GM19372 (cell line): ENCODE data around the gene TXNDC9.
"Not testable (repeated sequence)": the region's sequence is repeated elsewhere in the genome, so short reads cannot be mapped to it uniquely, and the experiment has no call there.

Source experiments
- ATAC-seq: cut with Tn5 transposase; IDR thresholded peaks from one replicate; pipeline ENCODE4 v1.9.1; 2021; ENCODE audit warnings: mild to moderate bottlenecking, low read depth, moderate library complexity; ENCODE audit not compliant: unreplicated experiment

Gene TXNDC9, protein sequence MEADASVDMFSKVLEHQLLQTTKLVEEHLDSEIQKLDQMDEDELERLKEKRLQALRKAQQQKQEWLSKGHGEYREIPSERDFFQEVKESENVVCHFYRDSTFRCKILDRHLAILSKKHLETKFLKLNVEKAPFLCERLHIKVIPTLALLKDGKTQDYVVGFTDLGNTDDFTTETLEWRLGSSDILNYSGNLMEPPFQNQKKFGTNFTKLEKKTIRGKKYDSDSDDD

DNA sequence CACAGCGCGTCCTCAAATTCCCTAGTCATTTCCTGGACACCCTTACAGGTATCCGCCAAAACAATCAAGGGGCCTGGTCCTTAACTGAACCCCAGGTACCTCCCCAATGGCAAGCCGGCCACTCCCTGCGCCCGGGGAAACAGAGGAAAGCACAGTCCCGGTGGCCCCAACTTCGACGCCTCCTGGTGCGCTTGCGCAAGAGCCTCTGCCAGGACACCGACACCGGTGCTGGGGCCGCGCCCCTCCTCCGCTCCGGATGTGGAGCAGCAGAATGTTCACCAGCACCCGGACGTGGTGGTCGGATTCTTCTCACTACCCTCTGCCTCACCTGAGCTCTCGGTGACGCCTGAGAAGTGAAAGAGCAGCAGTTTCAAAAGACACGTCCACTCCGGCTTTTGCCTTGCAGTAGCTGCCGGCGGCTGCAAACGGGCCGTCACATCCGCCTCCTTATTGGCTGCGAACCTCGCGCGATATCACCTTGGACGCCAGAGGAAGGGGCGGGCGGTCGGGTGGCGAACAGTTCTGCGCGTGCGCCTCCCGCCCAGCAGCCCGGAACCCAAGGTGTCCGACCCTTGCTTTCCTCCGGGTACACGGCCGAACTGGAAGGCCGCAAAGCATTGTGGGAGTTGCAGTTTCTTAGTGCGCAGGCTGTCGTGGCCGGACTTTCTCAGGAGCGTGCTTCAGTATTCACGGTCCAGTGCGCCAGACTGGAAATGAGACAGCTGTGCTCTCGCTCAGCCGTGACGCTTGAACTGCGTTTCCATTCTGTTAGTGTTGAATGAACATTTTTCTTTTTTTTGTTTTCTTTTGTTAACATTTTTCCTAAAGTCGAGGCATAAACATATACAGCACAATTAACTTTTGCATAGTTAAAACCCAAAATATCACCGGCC, at the start of gene TXNDC9:
TSS of gene TXNDC9 (minus strand) at position 423 of the 893 bp plus-strand sequence. CDS start 3,123 bp downstream, outside the sequence.
- peak; percentile 72 for ATAC-seq

DNA sequence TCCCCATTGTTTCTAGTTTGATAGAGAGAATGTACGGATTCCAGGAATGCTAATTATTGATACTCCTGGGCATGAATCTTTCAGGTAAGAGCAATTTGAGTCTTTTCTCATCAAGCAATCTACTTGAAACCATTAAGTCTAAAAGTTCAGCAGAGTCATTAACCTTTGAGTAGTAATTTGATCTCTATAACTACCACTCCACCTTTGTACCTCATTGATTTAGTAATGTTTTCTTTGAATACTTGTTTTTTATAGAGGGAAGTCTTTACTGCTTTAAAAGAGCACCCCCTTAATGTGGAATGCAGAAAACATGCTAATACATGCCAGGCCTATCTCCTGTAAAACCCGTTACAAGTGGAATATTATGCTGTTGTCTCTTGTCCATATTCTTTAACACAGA, 46.0 kb upstream of the TXNDC9 start:
- ATAC-seq: no peak

DNA sequence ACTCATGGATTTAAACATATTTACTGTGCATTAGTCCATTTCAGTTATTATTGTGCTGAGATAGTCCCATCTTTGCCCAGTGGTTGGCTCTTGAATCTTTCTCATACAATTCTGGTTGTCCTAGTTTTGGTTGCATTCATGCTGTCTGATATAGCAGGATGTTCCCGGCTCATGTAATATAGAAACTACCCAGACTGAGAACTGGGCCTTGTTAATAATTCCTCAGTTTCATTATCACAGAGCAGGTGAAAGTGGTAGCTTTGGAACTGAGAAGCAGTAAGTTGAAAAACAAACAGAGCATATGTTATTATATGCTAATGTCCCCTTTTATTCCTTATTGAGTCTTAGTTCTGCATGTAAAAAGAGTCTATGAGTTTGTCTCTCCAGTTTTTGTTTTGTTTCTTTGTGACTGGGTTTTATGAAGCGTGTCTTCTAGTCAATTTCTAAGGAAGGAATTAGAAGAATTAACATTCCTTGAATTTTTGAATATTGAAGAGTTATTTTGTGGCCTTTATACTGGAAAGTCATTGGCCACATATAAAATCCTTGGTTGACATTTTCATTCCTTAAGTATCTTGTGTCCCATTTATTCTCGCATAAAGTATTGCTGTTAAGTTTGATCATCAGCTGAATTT, 44.4 kb upstream of the TXNDC9 start:
- ATAC-seq: no peak

DNA sequence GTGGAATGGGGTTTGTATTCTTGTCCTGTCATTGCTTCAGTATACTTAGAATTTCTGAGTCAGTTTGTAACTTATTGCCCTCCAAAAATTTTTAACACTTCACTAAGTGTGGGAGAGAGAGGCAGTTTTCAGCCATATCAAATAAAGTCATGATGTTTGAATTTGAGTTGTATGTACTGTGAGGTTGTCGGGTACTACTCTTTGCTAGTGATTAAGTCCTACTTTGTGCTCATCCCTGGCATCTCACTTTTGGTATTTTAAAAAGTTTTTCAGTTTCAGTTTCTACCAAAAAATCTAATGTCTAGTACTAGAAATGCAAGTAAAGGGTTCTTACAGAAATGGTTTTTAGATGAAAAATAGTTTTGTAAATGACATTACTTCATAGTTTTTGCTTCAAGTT, 41.7 kb upstream of the TXNDC9 start:
- no peak for ATAC-seq

DNA sequence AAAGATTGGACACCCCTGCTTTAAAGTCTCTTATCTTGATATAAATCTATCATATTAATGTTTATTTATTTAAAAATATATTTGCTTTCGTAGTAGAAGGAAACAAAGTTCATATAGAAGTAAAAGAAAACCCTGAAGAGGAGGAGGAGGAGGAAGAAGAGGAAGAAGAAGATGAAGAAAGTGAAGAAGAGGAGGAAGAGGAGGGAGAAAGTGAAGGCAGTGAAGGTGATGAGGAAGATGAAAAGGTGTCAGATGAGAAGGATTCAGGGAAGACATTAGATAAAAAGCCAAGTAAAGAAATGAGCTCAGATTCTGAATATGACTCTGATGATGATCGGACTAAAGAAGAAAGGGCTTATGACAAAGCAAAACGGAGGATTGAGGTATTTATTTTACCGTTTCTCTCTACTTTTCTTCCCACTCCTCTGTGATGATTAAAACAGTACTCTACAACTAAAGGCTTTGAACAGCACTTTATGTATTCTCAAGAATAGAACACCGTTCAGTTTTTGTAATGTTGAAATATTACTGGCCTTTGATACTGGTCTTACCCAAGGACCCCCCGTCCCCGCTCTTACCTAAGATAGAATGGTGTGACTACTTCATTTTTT, 40.2 kb upstream of the TXNDC9 start:
- ATAC-seq: no peak

DNA sequence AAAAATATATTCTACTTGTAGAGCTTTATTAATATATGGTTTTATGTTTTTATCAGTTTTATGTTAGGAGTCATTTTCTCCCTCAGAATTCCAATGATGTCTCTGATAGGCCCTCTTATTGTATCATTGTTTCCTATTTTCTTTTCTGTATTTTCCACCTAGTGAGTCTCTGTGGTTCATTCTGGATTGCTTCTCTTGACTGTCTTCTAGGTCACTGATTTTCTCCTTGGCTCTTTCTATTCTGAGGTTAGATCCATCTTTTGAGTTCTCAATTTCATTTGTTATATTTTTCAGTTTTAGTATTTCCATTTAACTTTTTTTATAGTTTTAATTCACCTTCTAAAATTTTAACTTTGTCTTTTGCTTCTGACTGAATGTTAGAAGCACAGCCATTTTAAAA, 38.6 kb upstream of the TXNDC9 start:
- ATAC-seq: no peak

DNA sequence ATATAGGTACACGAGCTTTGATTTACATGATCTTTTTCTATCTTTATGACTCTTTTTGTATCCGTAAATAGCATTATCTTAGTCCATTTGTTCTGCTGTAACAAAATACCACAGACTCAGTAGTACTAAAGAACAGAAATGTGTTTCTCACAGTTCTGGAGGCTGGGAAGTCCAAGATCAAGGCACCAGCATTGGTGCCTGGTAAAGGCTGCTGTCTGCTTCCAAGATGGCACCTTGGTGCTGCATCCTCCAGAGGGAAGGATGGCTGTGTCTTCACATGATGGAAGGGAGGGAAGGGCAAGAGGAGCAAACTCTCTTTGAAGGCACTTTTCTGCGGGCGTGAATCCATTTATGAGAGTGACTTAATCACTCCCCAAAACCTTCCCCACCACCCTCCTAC, 37.0 kb upstream of the TXNDC9 start:
- ATAC-seq: no peak

DNA sequence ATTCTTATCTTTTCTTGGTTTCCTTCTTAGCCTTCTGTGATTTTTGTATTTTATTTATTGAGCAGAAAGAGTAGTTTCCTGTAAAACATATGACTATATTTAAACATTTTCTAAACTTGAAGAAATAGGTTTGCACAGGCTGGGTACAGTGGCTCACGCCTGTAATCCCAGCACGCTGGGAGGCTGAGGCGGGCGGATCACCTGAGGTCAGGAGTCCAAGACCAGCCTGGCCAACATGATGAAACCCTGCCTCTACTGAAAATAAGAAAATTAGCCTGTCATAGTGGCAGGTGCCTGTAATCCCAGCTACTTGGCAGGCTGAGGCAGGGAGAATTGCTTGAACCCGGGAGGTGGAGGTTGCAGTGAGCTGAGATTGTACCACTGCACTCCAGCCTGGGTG, 32.7 kb upstream of the TXNDC9 start:
- not testable (repeated sequence) for ATAC-seq

DNA sequence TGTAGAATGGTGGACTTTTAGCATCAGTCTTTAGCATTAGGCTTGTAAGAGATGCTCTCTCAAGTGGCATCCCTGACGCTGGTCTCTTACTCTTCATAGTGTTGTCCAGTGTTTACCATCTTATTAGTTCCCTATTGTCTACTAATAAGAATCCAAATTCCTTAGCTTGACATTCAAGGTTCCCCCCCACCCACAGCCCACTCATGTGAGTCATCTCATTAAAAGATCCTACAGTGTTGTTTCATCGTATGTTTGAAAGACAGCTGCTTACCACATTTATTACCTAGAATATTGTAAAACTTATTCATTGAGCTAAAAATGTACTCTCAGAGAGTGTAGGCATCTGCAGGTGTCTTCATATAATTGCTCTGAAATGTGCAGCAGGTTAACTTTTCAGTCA, 29.5 kb upstream of the TXNDC9 start:
- ATAC-seq: no peak

DNA sequence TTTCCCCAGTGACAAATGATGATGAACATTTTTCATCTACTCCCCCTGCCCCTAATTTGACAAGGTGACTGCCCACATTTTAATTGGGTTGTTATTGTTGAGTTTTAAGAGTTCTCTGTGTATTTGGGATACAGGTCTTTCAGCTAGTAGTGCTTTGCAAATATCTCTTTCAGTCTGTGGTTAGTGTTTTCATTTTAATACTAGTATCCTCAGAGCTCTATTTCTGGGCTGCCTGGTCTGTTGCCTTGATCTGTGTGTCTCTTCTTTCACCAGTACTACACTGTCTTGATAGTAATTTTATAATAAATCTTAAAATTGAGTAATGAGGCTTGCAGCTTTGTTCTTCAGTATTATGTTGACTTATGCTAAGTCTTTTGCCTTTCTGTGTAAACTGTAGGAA, 20.7 kb upstream of the TXNDC9 start:
- no peak for ATAC-seq

DNA sequence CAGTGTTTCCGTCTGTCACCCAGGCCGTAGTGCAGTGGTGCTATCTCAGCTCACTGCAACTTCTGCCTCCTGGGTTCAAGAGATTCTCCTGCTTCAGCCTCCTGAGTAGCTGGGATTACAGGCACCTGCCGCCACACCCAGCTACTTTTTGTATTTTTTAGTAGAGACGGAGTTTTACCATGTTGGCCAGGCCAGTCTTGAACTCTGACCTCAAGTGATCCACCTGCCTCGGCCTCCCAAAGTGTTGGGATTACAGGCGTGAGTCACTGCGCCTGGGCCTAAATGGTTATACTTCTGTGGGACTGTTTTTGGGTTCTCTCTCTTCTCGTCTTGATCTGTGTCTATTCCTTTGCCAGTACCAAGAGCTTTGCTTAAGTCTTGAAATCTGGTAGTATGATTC, 18.7 kb upstream of the TXNDC9 start:
- not testable (repeated sequence) for ATAC-seq

DNA sequence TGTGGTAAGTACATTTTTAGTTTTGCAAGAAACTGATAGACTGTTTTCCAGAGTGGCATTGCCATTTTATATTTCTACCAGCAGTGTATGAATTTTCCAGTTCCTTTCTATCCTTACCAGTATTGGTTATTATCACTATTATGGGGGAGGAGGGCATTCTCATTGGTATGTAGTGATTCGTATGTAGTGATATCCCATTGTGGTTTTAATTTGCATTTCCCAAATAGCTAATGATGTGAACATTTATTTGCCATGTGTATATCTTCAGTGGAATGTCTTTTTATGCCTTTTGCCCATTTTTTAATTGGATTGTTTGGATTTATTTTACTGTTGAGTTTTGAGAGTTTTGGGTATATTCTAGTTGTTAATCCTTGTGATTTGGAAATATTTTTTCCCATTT, 17.9 kb upstream of the TXNDC9 start:
- ATAC-seq: no peak

DNA sequence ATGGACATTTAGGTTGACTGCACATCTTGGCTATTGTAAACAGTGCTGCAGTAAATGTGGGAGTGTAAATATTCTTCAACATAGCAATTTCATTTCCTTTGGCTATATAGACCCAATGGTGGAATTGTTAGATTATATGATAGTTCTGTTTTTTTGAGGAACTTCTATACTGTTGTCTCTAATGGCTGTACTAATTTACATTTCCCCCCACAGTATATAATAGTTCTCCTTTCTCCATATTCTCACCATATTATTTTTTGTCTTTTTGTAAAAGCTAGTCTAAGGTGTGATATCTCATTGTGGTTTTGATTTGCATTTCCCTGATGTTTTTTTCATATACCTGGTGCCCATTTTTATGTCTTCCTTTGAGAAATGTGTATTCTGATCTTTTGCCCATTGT, 14.1 kb upstream of the TXNDC9 start:
- ATAC-seq: no peak

DNA sequence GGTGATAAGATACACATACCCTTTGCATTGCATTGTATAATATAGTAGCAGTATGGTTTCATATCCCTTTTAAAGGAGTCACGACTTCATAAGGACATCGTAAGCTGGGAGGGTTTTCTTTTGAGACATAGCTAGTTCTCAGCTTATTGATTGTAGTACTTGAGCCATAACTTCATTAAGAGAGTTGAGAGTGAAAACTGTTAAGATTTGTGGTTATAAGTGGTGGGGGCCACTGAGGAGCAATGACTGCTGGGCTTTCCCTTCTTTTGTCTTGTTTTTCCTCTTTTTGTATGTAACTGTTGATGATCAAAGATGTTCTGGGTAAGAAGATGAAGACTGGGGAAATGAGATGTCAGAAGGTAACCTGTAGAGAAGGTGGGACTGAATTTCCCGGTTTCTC, 12.0 kb upstream of the TXNDC9 start:
- no peak for ATAC-seq

DNA sequence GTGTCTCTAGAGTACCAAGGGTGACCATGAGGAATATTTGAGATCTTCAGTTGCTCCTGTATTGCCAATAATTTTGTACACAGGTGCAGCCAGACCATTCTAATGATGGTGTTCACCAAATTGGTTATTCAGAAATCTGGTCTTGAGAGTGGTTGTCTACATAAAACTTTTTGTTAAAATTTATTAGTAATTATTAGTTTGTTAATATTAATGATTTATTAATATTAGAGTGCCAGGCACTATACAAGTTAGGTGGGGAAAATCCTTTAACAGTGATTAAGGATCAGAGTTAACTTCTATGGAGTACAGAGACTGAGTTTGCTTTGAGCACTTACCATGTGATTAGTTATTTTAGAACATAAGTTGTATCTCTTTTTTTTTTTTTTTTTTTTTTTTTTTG, 10.1 kb upstream of the TXNDC9 start:
- ATAC-seq: no peak

DNA sequence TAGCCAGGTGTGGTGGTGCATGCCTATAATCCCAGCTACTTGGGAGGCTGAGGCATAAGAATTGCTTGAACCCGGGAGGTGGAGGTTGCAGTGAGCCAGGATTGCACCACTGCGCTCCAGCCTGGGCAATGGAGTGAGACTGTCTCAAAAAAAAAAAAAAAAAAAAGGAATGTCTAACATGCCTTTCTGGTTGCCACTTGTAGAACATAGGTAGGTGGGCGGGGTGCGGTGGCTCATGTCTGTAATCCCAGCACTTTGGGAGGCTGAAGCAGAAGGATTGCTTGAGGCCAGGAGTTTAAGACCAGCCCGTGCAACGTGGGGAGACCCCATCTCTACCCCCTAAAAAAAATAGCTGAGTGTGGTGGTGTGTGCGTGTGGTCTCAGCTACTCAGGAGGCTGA, 9.3 kb upstream of the TXNDC9 start:
- ATAC-seq: not testable (repeated sequence)

DNA sequence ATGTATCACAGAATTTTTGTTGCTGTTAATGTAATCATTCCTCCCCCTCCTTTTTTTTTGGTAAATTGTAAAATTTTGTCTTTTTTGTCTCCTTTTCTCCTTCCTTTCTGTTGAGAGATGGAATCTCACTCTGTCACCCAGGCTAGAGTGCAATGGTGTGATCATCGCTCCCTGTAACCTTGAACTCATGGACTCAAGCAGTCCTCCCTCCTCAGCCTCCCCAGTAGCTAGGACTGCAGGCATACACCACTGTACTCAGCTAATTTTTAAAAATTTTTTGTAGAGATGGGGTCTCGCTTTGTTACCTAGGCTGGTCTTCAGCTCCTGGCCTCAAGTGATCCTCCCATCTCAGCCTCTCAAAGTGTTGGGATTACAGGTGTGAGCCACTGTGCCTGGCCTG, 6.4 kb upstream of the TXNDC9 start:
- no peak for ATAC-seq

DNA sequence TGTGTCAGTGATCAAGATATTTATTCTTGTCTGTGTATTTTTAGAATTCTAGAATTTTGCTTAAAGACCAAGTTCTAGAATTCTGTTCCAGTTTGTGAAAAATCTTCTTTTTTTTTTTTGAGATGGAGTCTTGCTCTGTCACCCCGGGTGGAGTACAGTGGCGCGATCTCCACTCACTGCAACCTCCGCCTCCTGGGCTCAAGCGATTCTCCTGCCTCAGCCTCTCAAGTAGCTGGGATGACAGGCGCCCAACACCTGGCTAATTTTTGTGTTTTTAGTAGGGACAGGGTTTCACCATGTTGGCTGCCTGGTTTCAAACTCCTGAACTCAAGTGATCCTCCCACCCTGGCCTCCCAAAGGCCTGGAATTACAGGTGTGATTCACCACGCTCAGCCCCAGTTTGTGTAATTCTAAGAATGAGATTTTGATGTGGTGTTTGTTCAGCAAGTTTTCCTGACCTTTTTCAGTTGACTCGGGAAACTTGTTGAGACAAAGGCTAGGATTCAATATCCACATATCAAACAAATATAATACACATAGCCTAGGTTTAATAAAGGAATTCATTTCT, 4.6 kb upstream of the TXNDC9 start:
- no peak for ATAC-seq

DNA sequence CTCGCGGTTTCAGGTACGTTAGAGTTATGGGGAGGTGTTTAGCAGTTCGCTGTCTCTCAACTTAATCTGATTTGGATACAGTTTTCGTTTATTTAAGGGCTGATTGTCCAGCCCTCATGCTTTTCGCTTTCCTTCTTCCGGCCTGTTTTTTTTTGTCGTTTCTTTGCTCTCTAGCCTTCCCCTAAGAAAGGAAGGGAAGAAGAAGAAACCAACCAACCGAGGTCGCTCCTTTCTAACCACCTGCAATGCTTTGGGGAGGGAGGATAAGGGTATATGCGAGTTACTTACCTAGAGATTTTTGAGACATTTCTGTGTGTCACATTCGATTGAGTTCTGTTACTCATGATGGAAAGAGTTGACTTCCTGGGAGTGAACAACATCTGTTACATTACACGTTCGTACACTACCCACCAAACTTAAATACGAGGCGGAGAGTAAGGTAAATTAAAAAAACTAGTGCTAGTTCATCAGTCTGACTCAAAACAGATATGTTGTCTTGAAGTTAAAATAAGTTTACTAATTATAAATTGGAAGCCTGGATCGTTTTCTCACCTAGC, 2.0 kb upstream of the TXNDC9 start:
- ATAC-seq: no peak
